ENCODE results near the gene RHOH. TPM values are rescaled to one million over a fixed set of nuclear protein-coding genes. Genes with fewer than 3 reads are reported as not detected.

Gene RHOH
- polyA plus RNA-seq, 1 donor (not counting 4 experiments of a cell fraction or from before 2014, with no cell fraction given): 0.04 TPM

GRCh38 chr4:40238700-40239548, 42.1 kb downstream of the RHOH start:
- Histone ChIP-seq H3K9me3 (ENCODE audit: control insufficient read depth, low read depth, low read length) (no peaks in the 10 kb centered on the region), H3K36me3 (ENCODE audit: control insufficient read depth in 2 of 2, extremely low read depth in 1 of 2, insufficient read depth in 2 of 2, low read length in 2 of 2) (no peaks in the 10 kb centered on the region), H3K27ac (ENCODE audit: control insufficient read depth, insufficient read depth, low read length) (no peak overlapping the region), H3K4me2 (ENCODE audit: control insufficient read depth, extremely low read depth, insufficient read depth, low read depth, low read length) (no peak overlapping the region), H4K20me1 (ENCODE audit: control insufficient read depth, extremely low read depth, insufficient read depth, low read length) (no peaks in the 10 kb centered on the region), H2AFZ (ENCODE audit: control insufficient read depth, low read length) (no peak overlapping the region), H3K4me3 (ENCODE audit: control insufficient read depth in 2 of 3, extremely low read depth in 1 of 3, insufficient read depth in 2 of 3, low read depth in 1 of 3, low read length in 3 of 3) (no peak overlapping the region), H3K9ac (ENCODE audit: control insufficient read depth, extremely low read depth, insufficient read depth, low read length) (no peak overlapping the region), H3K79me2 (ENCODE audit: control insufficient read depth, insufficient read depth, low read length) (no peaks in the 10 kb centered on the region), H3K27me3 (ENCODE audit: control insufficient read depth, extremely low read depth, insufficient read depth, low read length) (no peaks in the 10 kb centered on the region), H3K4me1 (ENCODE audit: control insufficient read depth, extremely low read depth, insufficient read depth, low read length) (no peaks in the 10 kb centered on the region), H3K9me1 (ENCODE audit: control insufficient read depth, extremely low read depth, insufficient read depth, low read length) (no peaks in the 10 kb centered on the region)
- FAIRE-seq (no peak), DNase-seq (ENCODE audit: low read depth, low spot score) (no peak)
- TF ChIP-seq CTCF (optimal IDR thresholded peaks at IDR 0.05 in 1 of 3, IDR thresholded peaks at IDR 0.05 in 1 of 3, conservative IDR thresholded peaks at IDR 0.05 in 1 of 3; ENCODE audit: extremely low read depth in 1 of 3, insufficient read depth in 2 of 3, low read length in 3 of 3) (no peak), EZH2 (IDR thresholded peaks at IDR 0.05; ENCODE audit: low read length) (no peak)
- dilution Hi-C loops (cut with MboI; ENCODE audit: extremely low pct_ligation_motif_present, low sequenced_read_pairs): no loop called here

GRCh38 chr4:40240040-40240653, 43.3 kb downstream of the RHOH start:
- Histone ChIP-seq H3K9ac (ENCODE audit: control insufficient read depth, extremely low read depth, insufficient read depth, low read length) (no peak overlapping the region), H3K27me3 (ENCODE audit: control insufficient read depth, extremely low read depth, insufficient read depth, low read length) (no peaks in the 10 kb centered on the region), H3K4me2 (ENCODE audit: control insufficient read depth, extremely low read depth, insufficient read depth, low read depth, low read length) (no peak overlapping the region), H3K4me3 (ENCODE audit: control insufficient read depth in 2 of 3, extremely low read depth in 1 of 3, insufficient read depth in 2 of 3, low read depth in 1 of 3, low read length in 3 of 3) (no peak overlapping the region), H4K20me1 (ENCODE audit: control insufficient read depth, extremely low read depth, insufficient read depth, low read length) (no peaks in the 10 kb centered on the region), H3K79me2 (ENCODE audit: control insufficient read depth, insufficient read depth, low read length) (no peaks in the 10 kb centered on the region), H3K9me1 (ENCODE audit: control insufficient read depth, extremely low read depth, insufficient read depth, low read length) (no peaks in the 10 kb centered on the region), H3K9me3 (ENCODE audit: control insufficient read depth, low read depth, low read length) (no peaks in the 10 kb centered on the region), H2AFZ (ENCODE audit: control insufficient read depth, low read length) (no peak overlapping the region), H3K36me3 (ENCODE audit: control insufficient read depth in 2 of 2, extremely low read depth in 1 of 2, insufficient read depth in 2 of 2, low read length in 2 of 2) (no peaks in the 10 kb centered on the region), H3K27ac (ENCODE audit: control insufficient read depth, insufficient read depth, low read length) (no peak overlapping the region), H3K4me1 (ENCODE audit: control insufficient read depth, extremely low read depth, insufficient read depth, low read length) (no peaks in the 10 kb centered on the region)
- DNase-seq (ENCODE audit: low read depth, low spot score) (no peak), FAIRE-seq (no peak)
- dilution Hi-C loops (cut with MboI; ENCODE audit: extremely low pct_ligation_motif_present, low sequenced_read_pairs): no loop called here
- no peak for TF ChIP-seq CTCF (optimal IDR thresholded peaks at IDR 0.05 in 1 of 3, IDR thresholded peaks at IDR 0.05 in 1 of 3, conservative IDR thresholded peaks at IDR 0.05 in 1 of 3; ENCODE audit: extremely low read depth in 1 of 3, insufficient read depth in 2 of 3, low read length in 3 of 3)
- TF ChIP-seq EZH2 (IDR thresholded peaks at IDR 0.05; ENCODE audit: low read length): no peak

All from keratinocyte (primary cell).